H1 (cell line): ENCODE measurements around the gene RIN3. TPM values are rescaled to one million over a fixed set of nuclear protein-coding genes. Genes with fewer than 3 reads are reported as not detected.

Experiments used
- CTCF ChIA-PET: fragments of 300-600 bp; sonication (Branson Sonifier 250); formaldehyde crosslinking; loops from one replicate; lab custom pipeline; 2021; ENCODE audit not compliant: partially characterized antibody; lab: Charles Lee
- POLR2A ChIA-PET: fragments of 300-600 bp; sonication (Branson Sonifier 250); formaldehyde crosslinking; loops from one replicate; lab custom pipeline; 2021; ENCODE audit warnings: inconsistent platforms; ENCODE audit not compliant: partially characterized antibody; lab: Charles Lee
- DNase-seq, 2 experiments: peaks; one replicate each; pipeline versions ENCODE4 v3.0.0 to v3.0.0-alpha.2; 2010 to 2022; ENCODE audit warnings: low spot score in 2 of 2, low read depth in 1 of 2, mixed read lengths in 1 of 2
- FAIRE-seq: peaks from 2 replicates; lab custom pipeline; 2011; peaks lifted over from hg19 to GRCh38; lab: Jason Lieb, UNC
- H2AFZ ChIP-seq: 2 replicates; pipeline ENCODE4 v1.8.1; 2012; ENCODE audit warnings: low read length, inconsistent platforms
- H2AK5ac ChIP-seq: 2 replicates; pipeline ENCODE4 v1.6.1; 2013; ENCODE audit warnings: low read depth, low read length
- H2BK120ac ChIP-seq: replicated peaks from 2 replicates; pipeline ENCODE3; 2013; ENCODE audit warnings: low read depth, low read length, inconsistent platforms
- H2BK12ac ChIP-seq: 2 replicates; pipeline ENCODE4 v1.6.1; 2013; ENCODE audit warnings: low read depth, low read length
- H2BK15ac ChIP-seq: 2 replicates; pipeline ENCODE4 v1.6.1; 2013; ENCODE audit warnings: low read length
- H2BK20ac ChIP-seq: 2 replicates; pipeline ENCODE4 v1.6.1; 2013; ENCODE audit warnings: low read length
- H2BK5ac ChIP-seq: 2 replicates; pipeline ENCODE4 v1.6.1; 2013; ENCODE audit warnings: low read depth, low read length
- H3K14ac ChIP-seq: 2 replicates; pipeline ENCODE4 v1.6.1; 2013; ENCODE audit warnings: inconsistent platforms; ENCODE audit not compliant: insufficient read length
- H3K18ac ChIP-seq: 2 replicates; pipeline ENCODE4 v1.6.1; 2013; ENCODE audit warnings: low read length; ENCODE audit errors: extremely low read depth
- H3K23ac ChIP-seq: 2 replicates; pipeline ENCODE4 v1.6.1; 2013; ENCODE audit warnings: inconsistent platforms; ENCODE audit not compliant: insufficient read length
- H3K23me2 ChIP-seq: 2 replicates; pipeline ENCODE4 v1.6.1; 2013; ENCODE audit warnings: low read depth, low read length
- H3K27ac ChIP-seq: 2 replicates; pipeline ENCODE4 v1.6.1; 2011; ENCODE audit warnings: low read depth, low read length, inconsistent platforms
- H3K27me3 ChIP-seq, 4 experiments: replicated peaks in 1 of 4; 1 replicate in 1 of 4; 2 replicates in 3 of 4; pipeline versions ENCODE4 v1.6.1 to v1.8.1; 2011 to 2013; ENCODE audit warnings: low read length in 3 of 4, mild to moderate bottlenecking in 3 of 4, inconsistent platforms in 2 of 4, mixed read lengths in 2 of 4, moderate library complexity in 1 of 4; ENCODE audit not compliant: control insufficient read depth in 3 of 4, insufficient read depth in 3 of 4; ENCODE audit errors: extremely low read depth in 1 of 4
- H3K36me3 ChIP-seq, 4 experiments: 2 replicates each; pipeline versions ENCODE4 v1.6.1 to v1.8.1; 2011 to 2013; ENCODE audit warnings: mild to moderate bottlenecking in 4 of 4, low read length in 3 of 4, moderate library complexity in 2 of 4, control low read depth in 1 of 4, inconsistent platforms in 1 of 4; ENCODE audit not compliant: insufficient read depth in 4 of 4, control insufficient read depth in 2 of 4
- H3K4ac ChIP-seq: replicated peaks from 2 replicates; pipeline ENCODE3; 2013; ENCODE audit warnings: low read length, low read depth, mixed read lengths, inconsistent platforms; ENCODE audit not compliant: insufficient read length
- H3K4me1 ChIP-seq, 4 experiments: replicated peaks in 1 of 4; 1 replicate in 1 of 4; 2 replicates in 3 of 4; pipeline versions ENCODE4 v1.6.1 to v1.8.1; 2011 to 2013; ENCODE audit warnings: low read length in 3 of 4, inconsistent platforms in 2 of 4, mixed read lengths in 1 of 4; ENCODE audit not compliant: insufficient read depth in 4 of 4, control insufficient read depth in 3 of 4
- H3K4me2 ChIP-seq, 2 experiments: 2 replicates each; pipeline versions ENCODE4 v1.6.1 to v1.8.1; 2011 to 2013; ENCODE audit warnings: low read depth in 2 of 2, low read length in 2 of 2, control low read depth in 1 of 2, inconsistent platforms in 1 of 2, mild to moderate bottlenecking in 1 of 2; ENCODE audit not compliant: insufficient read depth in 1 of 2
- H3K4me3 ChIP-seq, 4 experiments: fragments of 200-600, 300-600 bp in 1 of 4; sonication (generic), shearing (Covaris generic), sonication (Bioruptor Twin) in 1 of 4; 2 replicates each; pipeline versions ENCODE4 v1.5.1 to v1.8.1; 2011 to 2016; ENCODE audit warnings: low read length in 4 of 4, low read depth in 3 of 4, control low read depth in 2 of 4, inconsistent platforms in 2 of 4, mild to moderate bottlenecking in 2 of 4, mixed read lengths in 1 of 4, moderate library complexity in 1 of 4; ENCODE audit not compliant: insufficient read depth in 2 of 4; ENCODE audit errors: extremely low read depth in 1 of 4
- H3K56ac ChIP-seq: replicated peaks from 2 replicates; pipeline ENCODE3; 2013; ENCODE audit warnings: low read depth, mild to moderate bottlenecking, mixed read lengths, low read length, inconsistent platforms; ENCODE audit not compliant: insufficient read length
- H3K79me1 ChIP-seq: 2 replicates; pipeline ENCODE4 v1.6.1; 2013; ENCODE audit warnings: low read depth, low read length, control low read depth
- H3K79me2 ChIP-seq, 2 experiments: 2 replicates each; pipeline versions ENCODE4 v1.6.1 to v1.8.1; 2012 to 2013; ENCODE audit warnings: low read length in 2 of 2, mild to moderate bottlenecking in 2 of 2, inconsistent platforms in 1 of 2; ENCODE audit not compliant: insufficient read depth in 2 of 2, control insufficient read depth in 1 of 2
- H3K9ac ChIP-seq, 4 experiments: replicated peaks in 1 of 4; 1 replicate in 1 of 4; 2 replicates in 3 of 4; pipeline versions ENCODE4 v1.6.1 to v1.8.1; 2011 to 2013; ENCODE audit warnings: low read depth in 3 of 4, low read length in 3 of 4, control low read depth in 2 of 4, mild to moderate bottlenecking in 2 of 4, moderate library complexity in 2 of 4, inconsistent platforms in 1 of 4; ENCODE audit errors: extremely low read depth in 1 of 4
- H3K9me3 ChIP-seq, 2 experiments: 2 replicates each; pipeline versions ENCODE4 v1.6.1 to v1.8.1; 2012 to 2013; ENCODE audit warnings: mild to moderate bottlenecking in 2 of 2, moderate library complexity in 2 of 2, control low read depth in 1 of 2, inconsistent platforms in 1 of 2, low read depth in 1 of 2, low read length in 1 of 2, mixed read lengths in 1 of 2; ENCODE audit not compliant: insufficient read depth in 2 of 2
- H4K20me1 ChIP-seq, 2 experiments: replicated peaks in 1 of 2; 2 replicates each; pipeline versions ENCODE3 to v1.8.1; 2011 to 2013; ENCODE audit warnings: inconsistent platforms in 2 of 2, low read length in 2 of 2, mild to moderate bottlenecking in 1 of 2; ENCODE audit not compliant: insufficient read depth in 2 of 2, control insufficient read depth in 1 of 2
- H4K5ac ChIP-seq: 2 replicates; pipeline ENCODE4 v1.6.1; 2013; ENCODE audit warnings: low read length, low read depth, mixed read lengths, inconsistent platforms; ENCODE audit not compliant: insufficient read length
- H4K8ac ChIP-seq: 2 replicates; pipeline ENCODE4 v1.8.0; 2013; ENCODE audit warnings: mild to moderate bottlenecking, moderate library complexity, low read length, inconsistent platforms; ENCODE audit not compliant: insufficient read depth; ENCODE audit errors: extremely low read depth
- H4K91ac ChIP-seq: replicated peaks from 2 replicates; pipeline ENCODE3; 2013; ENCODE audit warnings: low read length, mixed read lengths, inconsistent platforms; ENCODE audit not compliant: insufficient read length
- CHD7 ChIP-seq: fragments of 300-600 bp; sonication (generic); IDR thresholded peaks from 2 replicates; pipeline ENCODE4 v1.7.1; 2012; ENCODE audit warnings: low read length, moderate library complexity, mild to moderate bottlenecking, inconsistent platforms; ENCODE audit not compliant: insufficient replicate concordance
- SP4 ChIP-seq: IDR thresholded peaks from 2 replicates; pipeline ENCODE4 v1.6.1; 2012; ENCODE audit warnings: low read length, inconsistent platforms
- polyA plus RNA-seq, 7 experiments: library from polyadenylated mRNA; depleted of rRNA in 3 of 7; stranded (reverse) in 5 of 7; unstranded in 2 of 7; fragments of >200 nt in 5 of 7; fragments of 200-250 nt in 2 of 7; gene quantifications; 1 replicate in 5 of 7; 2 replicates in 1 of 7; 4 replicates in 1 of 7; pipeline versions ENCODE4 v1.2.1 to v1.2.3, GENCODE V29; 2011 to 2013; ENCODE audit warnings: missing spikeins in 2 of 7, mixed read lengths in 2 of 7
- total RNA-seq: library from RNA; stranded (reverse); fragmentation: NEBNext Ultra II Directional; extraction: Animal tissue kit (Norgen Biotek cat#: 25700); gene quantifications from 2 replicates; pipeline ENCODE4 v1.2.1, GENCODE V29; 2021

Gene RIN3
- total and polyA plus RNA-seq, 2 of the 8 experiments (the other 6 are each of a cell fraction or from before 2014, with no cell fraction given): 0.59 to 1.5 TPM

DNA sequence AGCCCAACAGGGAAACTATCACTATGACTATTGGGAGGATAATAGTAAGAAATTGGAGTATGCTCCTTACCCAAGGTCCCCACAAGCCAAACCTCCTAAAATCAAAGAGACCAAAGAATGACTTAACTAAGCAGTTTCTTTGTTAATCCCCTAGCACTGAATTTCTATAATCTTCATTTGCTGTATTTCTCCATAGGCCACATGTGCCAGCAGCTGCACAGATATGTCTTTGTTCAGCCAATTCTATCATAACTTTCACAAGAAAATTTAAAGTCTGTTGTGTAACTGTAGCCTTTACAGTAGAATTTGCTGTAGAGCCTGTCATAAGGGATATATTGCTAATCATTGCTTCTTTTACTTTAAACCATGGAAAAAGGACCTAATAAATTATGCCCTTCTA lies 104.0 kb downstream of the RIN3 start:
- Histone ChIP-seq H2AK5ac (no peak overlapping the region), H4K5ac (no peak overlapping the region)
- POLR2A ChIA-PET: no interaction called here
- TF ChIP-seq SP4 (no peak), CHD7 (no peak)

More for the DNA sequence above, 104.0 kb downstream of the RIN3 start:
- H3K36me3 ChIP-seq: no peaks in the 10 kb centered on the region
- H3K9ac ChIP-seq: no peak overlapping the region
- H3K4ac ChIP-seq: no peak overlapping the region
- DNase-seq (no peak), FAIRE-seq (no peak)
- H4K8ac ChIP-seq: no peak overlapping the region
- no peak overlapping the region for H2BK12ac ChIP-seq
- H3K18ac ChIP-seq: no peak overlapping the region
- H3K4me3 ChIP-seq: no peak overlapping the region
- H3K23me2 ChIP-seq: no peaks in the 10 kb centered on the region
- CTCF ChIA-PET: interaction anchor here (1.0 to 1.4 kb wide), 3 partner anchors 19 to 32 kb away, joined by 3 to 4 read pairs (median 4); no protein-coding TSS in a partner anchor
- H3K56ac ChIP-seq: no peak overlapping the region
- no peak overlapping the region for H2BK15ac ChIP-seq
- no peaks in the 10 kb centered on the region for H4K20me1 ChIP-seq
- no peak overlapping the region for H2BK5ac ChIP-seq
- no peak overlapping the region for H4K91ac ChIP-seq
- no peak overlapping the region for H3K4me2 ChIP-seq
- no peak overlapping the region for H3K14ac ChIP-seq
- H3K27ac ChIP-seq: no peak overlapping the region
- no peaks in the 10 kb centered on the region for H3K79me1 ChIP-seq
- no peaks in the 10 kb centered on the region for H3K4me1 ChIP-seq
- no peak overlapping the region for H2BK120ac ChIP-seq
- no peaks in the 10 kb centered on the region for H3K9me3 ChIP-seq
- H3K23ac ChIP-seq: no peak overlapping the region
- no peak overlapping the region for H2AFZ ChIP-seq
- H3K79me2 ChIP-seq: no peaks in the 10 kb centered on the region
- no peaks in the 10 kb centered on the region for H3K27me3 ChIP-seq
- no peak overlapping the region for H2BK20ac ChIP-seq
